Activated gamma-delta T cell treated with anti-CD3 and anti-CD28 coated beads, Interleukin-2, amount 50 U/mL, for 16 hours (primary cell): ENCODE data around the gene MACROD2.

ENCODE experiments used
- DNase-seq: peaks from one replicate; pipeline ENCODE4 v3.0.0-alpha.2; 2020; ENCODE audit warnings: low read depth

The MACROD2 gene

GRCh38 chr20:14582855-14583254, 587.5 kb downstream of the MACROD2 start:
- no peak for DNase-seq

DNA sequence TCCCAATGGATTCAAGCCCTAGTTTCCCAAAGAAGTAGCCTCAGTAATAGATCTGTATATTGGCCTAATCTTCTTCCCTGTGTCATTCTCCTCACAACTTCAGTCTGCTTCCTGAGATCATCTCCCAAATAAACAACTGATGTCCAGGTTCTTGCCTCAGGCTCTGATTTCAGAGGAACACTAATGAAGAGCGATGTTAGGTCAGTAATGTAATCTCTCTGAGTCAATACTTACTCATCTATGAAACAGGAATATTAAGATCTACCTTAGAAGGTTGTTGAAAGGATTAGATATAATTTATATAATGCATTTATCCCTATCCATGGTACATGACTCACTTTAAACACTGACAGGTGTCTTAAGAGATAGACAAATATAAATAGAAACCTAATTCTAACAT, 588.1 kb downstream of the MACROD2 start:
- DNase-seq: no peak

DNA sequence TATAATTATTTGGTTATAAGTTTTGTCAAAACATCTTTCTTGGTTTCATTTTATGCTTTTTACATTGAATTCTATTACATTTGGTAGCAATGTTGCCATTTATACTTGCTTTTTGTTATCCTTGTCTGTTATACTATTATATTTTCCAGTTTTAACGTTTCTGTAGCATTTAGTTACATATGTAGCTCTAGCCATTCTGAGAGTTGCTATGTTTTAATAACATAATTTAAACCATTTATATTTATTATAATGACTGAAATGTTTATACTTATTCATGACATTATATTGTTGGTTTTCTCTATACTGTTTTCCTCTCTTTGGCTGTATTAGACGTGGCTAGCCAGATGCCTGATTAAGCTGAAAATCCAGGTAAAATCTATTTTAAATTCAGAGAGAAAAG, 594.1 kb downstream of the MACROD2 start:
- no peak for DNase-seq

- no peak for DNase-seq
Measured at GRCh38 chr20:14595051-14595450, 599.7 kb downstream of the MACROD2 start.

- no peak for DNase-seq
Measured at GRCh38 chr20:14597206-14597715, 601.9 kb downstream of the MACROD2 start.

- no peak for DNase-seq
Measured at GRCh38 chr20:14599613-14600012, 604.3 kb downstream of the MACROD2 start.

DNA sequence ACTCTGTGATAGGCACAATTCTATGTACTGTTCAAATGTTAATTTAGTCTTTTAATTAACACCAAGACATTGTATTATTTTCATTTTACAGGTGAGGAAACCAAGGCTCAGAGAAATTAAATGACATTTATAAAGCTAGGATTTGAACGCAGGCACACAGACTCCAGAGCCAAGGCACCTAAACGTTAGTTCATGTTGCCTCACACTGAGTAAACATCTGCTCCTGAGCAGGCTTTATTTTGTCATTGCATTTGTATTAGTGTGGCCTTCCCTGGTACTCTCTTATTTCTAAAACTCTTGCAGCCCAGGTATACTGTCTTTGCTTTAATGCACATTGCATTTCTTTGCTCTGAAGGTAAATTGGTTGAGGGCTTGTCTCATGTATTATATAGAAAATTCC, 605.2 kb downstream of the MACROD2 start:
- no peak for DNase-seq

DNA sequence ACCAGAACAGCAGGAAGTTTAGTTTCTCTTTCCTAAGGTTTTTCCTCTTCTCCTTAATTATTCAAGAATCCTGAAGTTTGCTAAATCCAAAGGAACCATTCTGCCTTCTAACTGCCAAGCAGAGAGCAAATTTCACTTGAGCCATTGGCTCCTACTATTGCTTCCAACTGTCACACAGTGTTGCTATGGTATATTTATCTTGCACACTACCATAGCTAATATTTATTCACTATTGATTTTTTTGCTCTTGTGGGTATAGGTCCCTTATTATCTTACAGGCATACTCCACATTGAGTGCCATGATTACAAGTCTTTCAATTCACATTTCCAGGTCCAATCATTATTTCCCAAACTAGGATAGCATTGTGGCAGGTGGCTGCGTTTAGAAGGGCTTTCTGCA, 608.8 kb downstream of the MACROD2 start:
- DNase-seq: no peak

DNA sequence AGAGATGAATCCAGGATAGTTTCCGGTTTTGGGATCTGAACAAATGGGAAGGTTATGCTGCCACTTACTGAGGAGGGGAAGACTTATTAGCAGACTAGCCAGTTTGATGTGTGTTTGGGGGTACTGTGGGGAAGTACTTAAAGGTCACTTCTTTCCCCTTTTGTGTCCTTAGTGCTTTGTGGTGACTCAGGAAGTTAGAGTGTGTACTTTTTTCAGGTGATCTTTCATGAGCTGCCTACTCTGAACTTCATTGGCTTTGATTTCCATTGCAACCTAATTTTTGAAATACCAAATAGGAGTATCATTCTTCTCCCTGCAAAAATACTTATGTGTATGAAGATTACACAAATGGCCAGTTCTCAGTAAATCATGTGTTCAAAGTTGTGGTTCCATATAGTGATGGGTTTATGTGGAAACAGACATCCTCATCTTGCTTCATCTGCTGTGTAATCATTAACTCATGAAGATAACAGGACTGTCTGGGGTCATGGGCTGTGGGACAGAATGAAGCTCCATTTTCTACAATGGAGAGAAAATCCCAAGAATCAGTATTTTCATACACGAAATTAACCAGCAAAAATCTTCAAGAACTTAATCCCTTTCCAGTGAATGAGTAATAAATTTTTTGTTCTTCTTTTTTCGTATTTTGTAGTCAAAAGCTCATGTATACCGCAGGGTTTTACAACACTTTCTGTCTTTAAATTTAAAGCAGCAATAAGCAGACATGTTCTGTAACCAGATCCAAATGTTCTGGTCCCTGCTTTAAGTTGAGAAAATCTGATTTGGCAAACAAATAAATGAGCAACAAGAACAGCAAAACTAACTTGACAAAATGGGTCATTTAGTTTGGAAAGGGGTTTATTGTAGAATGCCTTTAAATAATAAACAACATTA, 614.3 kb downstream of the MACROD2 start:
- DNase-seq: no peak

DNA sequence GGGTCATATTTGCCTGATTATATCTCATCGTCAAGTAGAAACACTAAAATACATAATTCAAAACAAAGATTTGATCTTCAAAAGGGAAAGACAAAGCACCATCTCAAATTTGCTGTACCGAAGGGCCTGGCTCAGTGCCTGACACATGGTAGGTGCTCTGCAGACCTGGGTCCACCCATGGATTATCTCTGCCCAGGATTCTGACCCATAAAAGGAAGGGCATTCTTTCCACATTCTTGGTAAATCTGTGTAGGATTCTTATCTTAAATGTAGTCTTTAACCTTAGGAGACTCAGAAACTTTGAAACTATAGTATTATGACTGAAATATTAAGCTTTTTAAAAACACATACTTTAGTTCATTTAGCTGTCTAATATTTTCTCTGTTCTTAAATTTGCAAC, 616.2 kb downstream of the MACROD2 start:
- DNase-seq: no peak

DNA sequence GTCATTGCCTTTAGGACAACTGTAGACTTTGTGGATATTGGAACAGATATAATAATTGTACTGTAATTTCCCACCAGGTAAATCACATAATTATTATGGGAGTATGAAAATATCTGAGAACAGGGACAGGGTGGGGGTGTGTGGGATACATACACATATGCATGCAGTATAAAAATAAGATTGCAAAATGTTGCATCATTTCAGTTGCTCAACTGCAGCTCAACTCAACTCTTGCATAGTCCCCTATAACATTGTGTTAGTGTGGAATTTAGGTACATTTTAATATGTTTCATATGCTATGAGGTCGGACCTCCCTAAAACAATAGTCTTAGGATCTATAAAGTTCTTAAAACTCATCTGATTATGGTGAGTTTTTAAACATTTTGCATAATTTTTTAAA, 617.1 kb downstream of the MACROD2 start:
- no peak for DNase-seq

DNA sequence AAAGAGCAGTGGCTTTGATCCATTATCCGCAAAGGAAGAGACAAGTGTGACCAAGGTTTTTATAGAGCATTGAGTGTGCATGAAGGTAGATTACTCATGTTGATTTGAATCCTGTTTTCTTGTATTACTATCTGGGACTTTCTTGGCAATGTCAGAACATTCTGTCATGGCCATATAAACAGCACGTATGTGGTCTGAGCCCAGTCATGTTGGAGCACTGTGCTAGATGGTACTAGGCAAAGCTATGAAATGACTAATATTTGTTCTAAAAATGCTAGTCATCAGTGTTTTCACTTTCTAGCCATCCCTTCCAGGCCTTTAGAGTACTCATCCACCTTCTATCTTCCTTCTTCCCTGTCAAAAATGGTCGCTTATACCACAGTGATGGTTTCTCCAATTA, 620.7 kb downstream of the MACROD2 start:
- no peak for DNase-seq

DNA sequence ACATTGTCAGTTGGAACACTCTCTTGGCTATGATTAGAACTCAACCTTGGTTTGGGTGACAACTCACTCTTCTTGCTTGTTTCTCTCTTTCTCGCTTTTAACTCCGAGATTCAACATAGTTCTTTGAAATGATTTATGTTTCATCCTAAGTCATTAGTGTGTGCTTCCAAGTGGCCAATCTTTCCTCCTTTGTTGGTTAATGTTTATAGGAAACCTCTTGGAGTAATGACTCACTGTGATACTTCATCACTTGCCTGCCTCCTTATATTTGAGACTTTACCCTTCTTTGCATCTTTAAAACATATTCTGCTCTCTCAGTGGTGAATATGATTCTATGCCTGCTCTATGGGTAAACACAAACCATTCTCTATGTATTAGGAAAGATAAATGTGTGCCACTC, 621.8 kb downstream of the MACROD2 start:
- DNase-seq: no peak

DNA sequence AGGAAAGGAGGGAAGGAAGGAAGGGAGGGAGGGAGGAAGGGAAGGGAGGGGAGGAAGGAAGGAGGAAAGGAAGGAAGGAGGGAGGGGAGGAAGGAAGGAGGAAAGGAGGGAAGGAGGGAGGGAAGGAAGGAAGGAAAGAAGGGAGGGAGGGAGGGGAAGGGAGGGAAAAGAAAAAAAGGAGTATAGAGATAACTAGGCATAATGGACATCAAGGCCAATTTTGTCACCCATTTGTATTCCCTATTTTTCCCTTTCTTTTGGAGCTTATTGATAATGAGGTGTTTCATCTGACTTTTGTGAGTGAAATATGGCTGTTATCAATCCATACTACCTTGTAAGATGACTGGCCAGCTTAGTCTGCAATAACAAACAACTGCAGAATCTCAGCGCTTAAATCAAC, 624.1 kb downstream of the MACROD2 start:
- no peak for DNase-seq

GRCh38 chr20:14622796-14623195, 627.5 kb downstream of the MACROD2 start:
- DNase-seq: no peak

DNA sequence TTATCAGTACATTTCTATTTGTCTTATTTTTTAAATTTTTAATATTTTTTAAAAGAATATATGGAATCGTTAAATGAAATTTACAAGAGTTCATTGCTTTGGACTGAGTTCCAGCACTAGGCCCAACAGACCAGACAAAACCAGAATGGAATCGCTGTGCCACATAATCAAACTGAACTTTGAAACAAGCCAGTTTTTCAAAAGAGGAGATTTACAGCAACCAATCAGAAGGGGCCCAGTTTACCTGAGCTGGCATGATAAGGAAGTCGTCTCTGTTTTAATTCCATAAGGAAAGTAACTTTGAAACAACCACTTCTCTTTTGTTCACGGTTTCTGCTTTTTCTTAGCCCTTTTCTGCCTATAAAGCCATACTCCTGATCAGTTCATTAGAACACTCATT, 635.7 kb downstream of the MACROD2 start:
- DNase-seq: no peak

DNA sequence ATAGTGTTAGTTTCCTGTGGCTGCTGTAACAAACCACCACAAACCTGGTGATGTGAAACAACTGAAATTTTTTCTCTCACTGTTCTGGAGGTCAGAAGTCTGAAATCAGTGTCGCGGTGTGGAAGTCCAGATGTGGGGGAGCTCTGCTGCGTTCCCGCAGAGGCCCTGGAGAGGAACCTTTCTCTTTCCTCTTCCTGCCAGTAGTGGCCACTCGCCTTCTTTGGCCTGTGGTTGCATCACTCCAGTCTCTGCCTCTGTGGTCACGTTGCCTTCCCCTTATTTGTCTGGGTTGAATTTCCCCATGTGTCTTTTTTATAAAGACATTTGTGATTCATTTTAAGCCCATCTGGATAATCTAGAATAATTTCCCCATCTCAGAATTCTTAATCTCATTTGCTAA, 637.6 kb downstream of the MACROD2 start:
- DNase-seq: no peak

DNA sequence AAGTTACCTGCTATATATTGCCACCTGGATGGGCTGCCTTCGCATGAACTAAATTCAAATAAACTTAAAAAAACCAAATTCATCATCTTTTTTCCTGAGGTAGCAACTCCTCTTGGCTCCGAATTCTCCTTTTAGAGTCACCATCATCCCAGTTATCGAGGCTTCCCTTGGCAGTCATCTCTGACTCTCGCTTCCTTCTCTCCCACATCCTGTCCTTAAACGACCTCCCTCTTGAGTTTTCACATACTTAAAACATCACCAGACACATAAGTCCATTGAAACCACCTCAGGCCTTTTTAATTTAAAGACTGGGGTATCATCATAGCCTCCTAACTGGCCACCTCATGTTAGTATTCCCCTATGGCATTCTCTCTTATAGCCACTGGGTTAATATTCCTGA, 638.2 kb downstream of the MACROD2 start:
- DNase-seq: no peak

DNA sequence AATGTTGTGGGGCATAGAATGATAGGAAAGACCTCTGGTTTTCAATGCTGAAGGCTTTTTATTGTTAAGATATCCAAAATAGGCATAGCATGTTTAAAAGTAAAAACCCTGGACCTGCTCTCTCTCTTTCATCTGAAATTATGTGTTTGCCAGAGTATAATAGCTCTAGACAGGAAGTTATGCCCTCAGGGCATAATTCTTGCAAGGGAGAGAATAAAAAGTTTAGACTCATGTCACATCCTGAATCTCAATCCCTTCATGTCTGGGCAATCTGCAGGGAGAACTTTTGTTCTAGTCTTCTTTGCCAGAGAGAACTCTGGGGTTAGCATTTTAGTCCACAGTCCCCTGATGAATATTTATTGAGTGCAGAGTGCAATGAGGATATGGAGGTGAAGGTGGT, 639.3 kb downstream of the MACROD2 start:
- DNase-seq: no peak

- no peak for DNase-seq
Measured at GRCh38 chr20:14637441-14637840, 642.1 kb downstream of the MACROD2 start.

DNA sequence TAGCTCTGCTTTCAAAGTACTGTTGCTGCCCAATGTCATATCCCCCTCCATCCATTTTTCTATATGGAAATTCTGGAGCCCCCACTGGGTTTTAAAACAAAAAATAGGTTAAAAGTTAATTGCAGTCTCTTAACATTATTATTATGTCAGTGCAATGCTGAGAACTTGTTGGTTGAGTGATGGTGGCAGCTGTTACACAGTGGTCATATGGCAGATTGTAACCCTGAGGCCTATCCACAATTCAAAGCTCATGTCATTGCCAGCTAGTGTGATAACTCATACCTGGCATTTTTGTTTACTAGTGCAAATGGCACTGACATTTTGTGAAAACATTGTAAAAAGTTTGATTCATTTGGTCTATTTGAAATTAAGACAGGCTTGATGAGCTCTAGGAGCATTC, 647.8 kb downstream of the MACROD2 start:
- no peak for DNase-seq

- DNase-seq: no peak
Measured at GRCh38 chr20:14643556-14643955, 648.2 kb downstream of the MACROD2 start.

DNA sequence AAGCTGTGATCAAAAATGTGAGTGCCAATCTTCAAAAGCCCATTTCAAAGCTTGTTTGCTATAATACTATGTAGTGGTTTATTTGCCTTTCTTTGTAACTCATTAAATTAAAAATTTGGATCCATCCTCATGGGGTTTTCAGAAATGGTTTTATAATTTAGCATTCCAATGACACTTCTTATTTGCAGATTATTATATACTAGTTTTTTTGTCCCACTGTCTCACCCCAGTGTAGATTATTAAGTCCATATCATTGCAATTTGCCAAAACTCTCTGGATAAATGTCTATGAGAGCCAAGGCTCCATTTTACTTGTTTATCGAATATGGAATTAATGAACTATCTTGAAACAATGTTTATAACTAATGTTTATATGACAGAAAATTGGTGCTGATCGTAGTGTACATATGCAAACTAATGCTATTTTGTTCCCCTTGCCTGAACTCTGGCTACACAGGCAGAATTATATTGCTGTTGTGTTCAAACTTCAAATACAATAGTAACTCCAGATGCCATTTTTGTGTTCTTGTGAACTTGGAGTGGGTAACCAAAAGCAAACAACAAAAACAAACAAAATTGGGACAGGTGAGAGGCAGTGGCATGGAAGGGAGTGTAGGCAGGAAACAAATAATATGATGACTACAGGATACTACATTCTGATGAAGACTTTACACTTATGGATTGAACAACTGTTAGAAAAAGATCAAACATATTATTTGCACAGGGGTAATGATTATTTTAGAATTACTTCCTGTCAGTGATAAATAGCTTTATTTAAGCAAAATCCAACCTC, 649.2 kb downstream of the MACROD2 start:
- no peak for DNase-seq
